ENCODE results near the gene CSTA.
"Not testable (repeated sequence)": the region's sequence is repeated elsewhere in the genome, so short reads cannot be mapped to it uniquely, and the experiment has no call there.

- TF ChIP-seq CTCF, POLR2AphosphoS5, POLR2A (IDR thresholded peaks at IDR 0.05): not testable (repeated sequence)
These were observed 40.7 kb downstream of the CSTA start for GRCh38 chr3:122365582-122366378.
